ENCODE measurements around the gene TNS3. TPM values are rescaled to one million over a fixed set of nuclear protein-coding genes. Genes with fewer than 3 reads are reported as not detected.
"Not testable (repeated sequence)": the region's sequence is repeated elsewhere in the genome, so short reads cannot be mapped to it uniquely, and the experiment has no call there.

The TNS3 gene
- polyA plus RNA-seq, 3 donors: 5.2 to 30.3 (median 7.9) TPM

GRCh38 chr7:47587351-47587750 is 5.4 kb upstream of the TNS3 start:
- Histone ChIP-seq H4K20me1 (ENCODE audit: insufficient read depth, low read length) (no peaks in the 10 kb centered on the region), H3K27ac (ENCODE audit: low read depth in 1 of 2, low read length in 2 of 2) (peak overlapping the region; percentile 64 to 72), H3K4me1 (ENCODE audit: control insufficient read depth in 1 of 2, insufficient read depth in 2 of 2, low read length in 2 of 2) (peaks cover 53 to 65% of the 10 kb centered on the region in 2 donors), H3K27me3 (ENCODE audit: control insufficient read depth in 2 of 2, insufficient read depth in 2 of 2, low read length in 2 of 2) (no peaks in the 10 kb centered on the region), H3K4me2 (replicated peaks; ENCODE audit: extremely low read depth, low read length, poor library complexity, severe bottlenecking) (peak overlapping the region; percentile 39), H3K9me3 (replicated peaks in 1 of 2; ENCODE audit: control insufficient read depth in 1 of 2, insufficient read depth in 1 of 2, low read length in 2 of 2) (peaks cover 0 to 4% of the 10 kb centered on the region in 2 donors), H3K4me3 (replicated peaks in 1 of 3; ENCODE audit: low read depth in 2 of 3, low read length in 3 of 3) (peak overlapping the region in 1 of 3 experiments; percentile 53), H3K9ac (ENCODE audit: insufficient read depth, low read length, poor library complexity, severe bottlenecking) (no peak overlapping the region), H3K36me3 (replicated peaks in 1 of 2; ENCODE audit: control insufficient read depth in 1 of 2, insufficient read depth in 2 of 2, low read length in 2 of 2) (no peaks in the 10 kb centered on the region), H3K79me2 (ENCODE audit: insufficient read depth, low read length) (peaks cover 6% of the 10 kb centered on the region), H2AFZ (ENCODE audit: insufficient read depth, low read depth, low read length, poor library complexity, severe bottlenecking) (no peak overlapping the region)
- Mint-ChIP-seq H3K36me3 (peaks cover 0 to 4% of the 10 kb centered on the region in 2 donors), H3K4me3 (peak overlapping the region in 1 of 2 donors; percentile 59), H3K4me1 (peaks cover 68% of the 10 kb centered on the region), H3K27me3 (ENCODE audit: low read depth in 3 of 3) (peaks cover 4 to 6% (median 6%) of the 10 kb centered on the region in 3 donors), H3K27ac (peak overlapping the region; percentile 84 to 95 (median 92)), H3K9me3 (peaks cover 0 to 5% (median 0%) of the 10 kb centered on the region in 7 donors)
- TF ChIP-seq CTCF (IDR thresholded peaks at IDR 0.05): no peak
- 26% methylated on average over 5 of the region's 7 CpGs for WGBS (ENCODE audit: insufficient coverage)
- intact Hi-C loops (cut with micrococcal nuclease): no loop called here
- peak; percentile 48 to 63 (median 53) for DNase-seq

DNA sequence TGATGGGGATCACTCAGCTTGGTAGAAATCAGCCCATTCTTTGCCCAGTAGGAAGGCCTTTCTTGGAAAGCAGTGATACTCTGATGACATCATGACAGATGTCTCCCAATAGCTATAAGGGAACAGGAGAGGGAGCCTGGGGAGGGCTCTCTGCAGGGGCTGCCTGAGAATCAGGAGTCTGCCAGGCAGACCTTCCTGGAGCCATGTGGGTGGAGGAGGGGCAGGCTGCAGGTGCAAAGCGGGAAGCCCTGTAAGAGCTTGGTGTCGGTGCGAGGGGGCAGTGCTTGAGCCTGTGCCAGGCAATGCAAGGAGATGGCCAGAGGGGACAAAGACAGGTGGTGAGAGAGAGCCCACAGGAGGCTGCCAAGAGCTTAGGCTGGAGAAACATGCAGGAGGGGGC is 5.0 kb upstream of the TNS3 start:
- Mint-ChIP-seq H3K27me3 (ENCODE audit: low read depth in 3 of 3) (peaks cover 4 to 6% (median 6%) of the 10 kb centered on the region in 3 donors), H3K27ac (peak overlapping the region; percentile 84 to 95 (median 92)), H3K36me3 (peaks cover 0 to 4% of the 10 kb centered on the region in 2 donors), H3K9me3 (peaks cover 0 to 5% (median 0%) of the 10 kb centered on the region in 7 donors), H3K4me1 (peaks cover 70% of the 10 kb centered on the region), H3K4me3 (peak overlapping the region in 1 of 2 donors; percentile 59)
- no peak for DNase-seq
- H4K20me1 ChIP-seq (ENCODE audit: insufficient read depth, low read length): no peaks in the 10 kb centered on the region
- no peak overlapping the region for H3K9ac ChIP-seq (ENCODE audit: insufficient read depth, low read length, poor library complexity, severe bottlenecking)
- peak overlapping the region; percentile 39 for H3K4me2 ChIP-seq (replicated peaks; ENCODE audit: extremely low read depth, low read length, poor library complexity, severe bottlenecking)
- H2AFZ ChIP-seq (ENCODE audit: insufficient read depth, low read depth, low read length, poor library complexity, severe bottlenecking): no peak overlapping the region
- H3K27me3 ChIP-seq (ENCODE audit: control insufficient read depth in 2 of 2, insufficient read depth in 2 of 2, low read length in 2 of 2): no peaks in the 10 kb centered on the region
- H3K27ac ChIP-seq (ENCODE audit: low read depth in 1 of 2, low read length in 2 of 2): peak overlapping the region; percentile 64 to 72
- WGBS (ENCODE audit: insufficient coverage): 76% methylated on average over 3 of the region's 3 CpGs
- peak overlapping the region in 1 of 3 experiments; percentile 53 for H3K4me3 ChIP-seq (replicated peaks in 1 of 3; ENCODE audit: low read depth in 2 of 3, low read length in 3 of 3)
- peaks cover 0 to 4% of the 10 kb centered on the region in 2 donors for H3K9me3 ChIP-seq (replicated peaks in 1 of 2; ENCODE audit: control insufficient read depth in 1 of 2, insufficient read depth in 1 of 2, low read length in 2 of 2)
- H3K4me1 ChIP-seq (ENCODE audit: control insufficient read depth in 1 of 2, insufficient read depth in 2 of 2, low read length in 2 of 2): peaks cover 56 to 69% of the 10 kb centered on the region in 2 donors
- TF ChIP-seq CTCF (IDR thresholded peaks at IDR 0.05): no peak
- no peaks in the 10 kb centered on the region for H3K36me3 ChIP-seq (replicated peaks in 1 of 2; ENCODE audit: control insufficient read depth in 1 of 2, insufficient read depth in 2 of 2, low read length in 2 of 2)
- peaks cover 10% of the 10 kb centered on the region for H3K79me2 ChIP-seq (ENCODE audit: insufficient read depth, low read length)
- intact Hi-C loops (cut with micrococcal nuclease): no loop called here

GRCh38 chr7:47586161-47586670 is 4.3 kb upstream of the TNS3 start:
- WGBS (ENCODE audit: insufficient coverage): 20% methylated on average over 4 of the region's 7 CpGs
- H3K36me3 ChIP-seq (replicated peaks in 1 of 2; ENCODE audit: control insufficient read depth in 1 of 2, insufficient read depth in 2 of 2, low read length in 2 of 2); H3K9me3 Mint-ChIP-seq; intact Hi-C loops (cut with micrococcal nuclease); H3K9me3 ChIP-seq (replicated peaks in 1 of 2; ENCODE audit: control insufficient read depth in 1 of 2, insufficient read depth in 1 of 2, low read length in 2 of 2); H4K20me1 ChIP-seq (ENCODE audit: insufficient read depth, low read length); H2AFZ ChIP-seq (ENCODE audit: insufficient read depth, low read depth, low read length, poor library complexity, severe bottlenecking); H3K36me3 Mint-ChIP-seq; H3K27me3 Mint-ChIP-seq (ENCODE audit: low read depth in 3 of 3); H3K27me3 ChIP-seq (ENCODE audit: control insufficient read depth in 2 of 2, insufficient read depth in 2 of 2, low read length in 2 of 2); H3K9ac ChIP-seq (ENCODE audit: insufficient read depth, low read length, poor library complexity, severe bottlenecking): not testable (repeated sequence)
- peak in 2 of 3 donors; percentile 35 to 45 for DNase-seq
- Histone ChIP-seq H3K4me1 (ENCODE audit: control insufficient read depth in 1 of 2, insufficient read depth in 2 of 2, low read length in 2 of 2) (peaks cover 56 to 69% of the 10 kb centered on the region in 2 donors), H3K4me2 (replicated peaks; ENCODE audit: extremely low read depth, low read length, poor library complexity, severe bottlenecking) (peak overlapping the region; percentile 39), H3K4me3 (replicated peaks in 1 of 3; ENCODE audit: low read depth in 2 of 3, low read length in 3 of 3) (peak overlapping the region in 1 of 3 experiments; percentile 53), H3K79me2 (ENCODE audit: insufficient read depth, low read length) (peaks cover 17% of the 10 kb centered on the region), H3K27ac (ENCODE audit: low read depth in 1 of 2, low read length in 2 of 2) (peak overlapping the region; percentile 64 to 72)
- peak overlapping the region; percentile 84 to 95 (median 92) for H3K27ac Mint-ChIP-seq
- peak overlapping the region; percentile 56 to 59 for H3K4me3 Mint-ChIP-seq
- H3K4me1 Mint-ChIP-seq: peaks cover 70% of the 10 kb centered on the region

Measured in CD14-positive monocyte (primary cell).